RCC 7860 (cell line): ENCODE data around the gene ZSWIM3.
"Not testable (repeated sequence)": the region's sequence is repeated elsewhere in the genome, so short reads cannot be mapped to it uniquely, and the experiment has no call there.

Source experiments
- DNase-seq: peaks from one replicate; pipeline ENCODE4 v3.0.0-alpha.2; 2015; ENCODE audit warnings: low spot score
- FAIRE-seq: peaks from 2 replicates; lab custom pipeline; 2012; peaks lifted over from hg19 to GRCh38; lab: Jason Lieb, UNC

The ZSWIM3 gene

GRCh38 chr20:45857114-45857881 is at the start of gene ZSWIM3, which contains the start of gene ACOT8:
Gene ZSWIM3 (plus strand): TSS chr20:45857614. CDS start chr20:45857826, 212 bp downstream.
Gene ACOT8 (minus strand): TSS chr20:45857392. CDS start chr20:45857315, 77 bp downstream.
- FAIRE-seq (peak; percentile 83), DNase-seq (peak; percentile 100)

- no peak for DNase-seq
- FAIRE-seq = no peak
These were observed 47.0 kb upstream of the ZSWIM3 start for GRCh38 chr20:45810191-45810970.

- FAIRE-seq (peak; percentile 94), DNase-seq (peak; percentile 99)
These were observed 45.0 kb upstream of the ZSWIM3 start, which contains the start of gene UBE2C for GRCh38 chr20:45812157-45813005. Gene UBE2C (plus strand): TSS chr20:45812644. CDS start chr20:45812696, 52 bp downstream.

- FAIRE-seq (no peak), DNase-seq (no peak)
These were observed 44.4 kb upstream of the ZSWIM3 start for GRCh38 chr20:45813006-45813340.

- DNase-seq (no peak), FAIRE-seq (no peak)
These were observed 43.9 kb upstream of the ZSWIM3 start for GRCh38 chr20:45813489-45813888.

- no peak for FAIRE-seq
These were observed 43.1 kb upstream of the ZSWIM3 start for GRCh38 chr20:45814314-45814713.

GRCh38 chr20:45816951-45817350 is 40.5 kb upstream of the ZSWIM3 start:
- no peak for DNase-seq
- FAIRE-seq = no peak

More at GRCh38 chr20:45814314-45814713, 43.1 kb upstream of the ZSWIM3 start:
- no peak for DNase-seq

- DNase-seq (peak; percentile 46), FAIRE-seq (no peak)
These were observed 39.8 kb upstream of the ZSWIM3 start for GRCh38 chr20:45817376-45818194.

- DNase-seq = no peak
- no peak for FAIRE-seq
These were observed 39.2 kb upstream of the ZSWIM3 start for GRCh38 chr20:45818239-45818638.

- DNase-seq (no peak), FAIRE-seq (no peak)
These were observed 37.9 kb upstream of the ZSWIM3 start for GRCh38 chr20:45819466-45819865.

GRCh38 chr20:45821947-45822346 is 35.5 kb upstream of the ZSWIM3 start:
- DNase-seq (no peak), FAIRE-seq (no peak)

- FAIRE-seq (no peak), DNase-seq (no peak)
These were observed 34.6 kb upstream of the ZSWIM3 start for GRCh38 chr20:45822857-45823256.

GRCh38 chr20:45823949-45824835 is 33.2 kb upstream of the ZSWIM3 start:
- DNase-seq (no peak), FAIRE-seq (no peak)

GRCh38 chr20:45826381-45827019 is 30.9 kb upstream of the ZSWIM3 start:
- FAIRE-seq (no peak), DNase-seq (no peak)

GRCh38 chr20:45827030-45827652 is 30.3 kb upstream of the ZSWIM3 start, which contains the start of gene TNNC2:
Gene TNNC2 (minus strand): TSS chr20:45827312. CDS start chr20:45827248, 64 bp downstream.
- FAIRE-seq = no peak
- DNase-seq = no peak

- DNase-seq (no peak), FAIRE-seq (no peak)
These were observed 29.7 kb upstream of the ZSWIM3 start for GRCh38 chr20:45827712-45828111.

- DNase-seq = no peak
- no peak for FAIRE-seq
These were observed 28.8 kb upstream of the ZSWIM3 start for GRCh38 chr20:45828589-45828988.

- not testable (repeated sequence) for FAIRE-seq, DNase-seq
These were observed 27.7 kb upstream of the ZSWIM3 start for GRCh38 chr20:45829673-45830106.
